Measurements from ENCODE around the gene ADCY4.

The ADCY4 gene

DNA sequence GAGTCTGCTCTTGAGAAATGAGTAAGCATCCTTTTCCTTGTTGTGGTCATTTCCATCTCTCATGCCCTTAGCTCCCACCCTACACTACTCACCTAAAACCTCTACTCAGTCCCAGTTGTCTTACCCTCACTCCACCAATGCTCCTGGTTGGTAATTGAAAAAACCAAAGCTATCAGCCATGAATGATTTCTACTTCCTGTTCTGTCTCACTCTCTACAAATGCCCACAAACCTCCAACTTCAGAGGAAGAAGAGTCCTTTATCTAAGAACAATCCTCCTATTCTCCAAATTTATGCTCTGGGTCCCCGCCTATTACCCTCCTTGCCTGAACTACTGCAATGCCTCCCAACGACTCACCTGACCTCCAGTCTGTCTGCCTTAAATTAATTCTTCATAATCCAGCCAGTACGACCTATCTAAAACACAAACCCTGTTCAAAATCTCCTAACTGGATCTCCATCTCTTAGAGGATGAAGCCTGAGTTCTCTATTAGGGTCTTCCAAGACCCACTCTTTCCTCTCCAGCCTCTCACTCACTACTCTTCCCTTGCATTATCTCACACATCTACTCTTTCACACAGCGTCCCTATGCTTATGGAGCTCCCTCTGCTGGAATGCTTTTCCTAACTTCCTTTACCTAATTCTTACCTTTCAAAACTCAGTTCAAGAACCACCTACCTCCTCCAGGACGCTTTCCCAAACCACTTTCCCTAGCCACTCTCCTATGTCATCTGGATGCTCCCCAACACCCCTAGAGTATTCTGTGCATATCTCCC lies 37.5 kb downstream of the ADCY4 start:
- H3K27ac ChIP-seq (ENCODE audit: insufficient read depth, low read depth, low read length, poor library complexity, severe bottlenecking), result no peak overlapping the region
- H3K9me3 ChIP-seq (ENCODE audit: control insufficient read depth, low read length), result no peaks in the 10 kb centered on the region
- peaks cover 7% of the 10 kb centered on the region for H3K4me1 ChIP-seq (ENCODE audit: control insufficient read depth, insufficient read depth, low read length)
- H3K27me3 ChIP-seq (ENCODE audit: control insufficient read depth, insufficient read depth, low read length, poor library complexity, severe bottlenecking), result no peaks in the 10 kb centered on the region
- 56 to 61% methylated on average over 5 of the region's 5 CpGs for WGBS, 2 experiments
- no peak overlapping the region for H3K4me3 ChIP-seq (ENCODE audit: insufficient read depth, low read depth, low read length)
- peaks cover 13% of the 10 kb centered on the region for H3K36me3 ChIP-seq (ENCODE audit: control insufficient read depth, insufficient read depth, low read length)

GRCh38 chr14:24296341-24297157 lies 38.3 kb downstream of the ADCY4 start:
- 68 to 71% methylated on average over 12 of the region's 12 CpGs for WGBS, 2 experiments
- Histone ChIP-seq H3K27me3 (ENCODE audit: control insufficient read depth, insufficient read depth, low read length, poor library complexity, severe bottlenecking) (no peaks in the 10 kb centered on the region), H3K9me3 (ENCODE audit: control insufficient read depth, low read length) (no peaks in the 10 kb centered on the region), H3K27ac (ENCODE audit: insufficient read depth, low read depth, low read length, poor library complexity, severe bottlenecking) (no peak overlapping the region), H3K36me3 (ENCODE audit: control insufficient read depth, insufficient read depth, low read length) (peaks cover 5% of the 10 kb centered on the region), H3K4me3 (ENCODE audit: insufficient read depth, low read depth, low read length) (no peak overlapping the region), H3K4me1 (ENCODE audit: control insufficient read depth, insufficient read depth, low read length) (peaks cover 7% of the 10 kb centered on the region)

- Histone ChIP-seq H3K9me3 (ENCODE audit: control insufficient read depth, low read length) (no peaks in the 10 kb centered on the region), H3K27ac (ENCODE audit: insufficient read depth, low read depth, low read length, poor library complexity, severe bottlenecking) (no peak overlapping the region), H3K4me3 (ENCODE audit: insufficient read depth, low read depth, low read length) (no peak overlapping the region), H3K36me3 (ENCODE audit: control insufficient read depth, insufficient read depth, low read length) (peaks cover 5% of the 10 kb centered on the region), H3K27me3 (ENCODE audit: control insufficient read depth, insufficient read depth, low read length, poor library complexity, severe bottlenecking) (no peaks in the 10 kb centered on the region), H3K4me1 (ENCODE audit: control insufficient read depth, insufficient read depth, low read length) (no peaks in the 10 kb centered on the region)
- WGBS, 2 experiments, result 93 to 100% methylated on average over 1 of the region's 2 CpGs
Measured at GRCh38 chr14:24293525-24293924, 41.3 kb downstream of the ADCY4 start.

DNA sequence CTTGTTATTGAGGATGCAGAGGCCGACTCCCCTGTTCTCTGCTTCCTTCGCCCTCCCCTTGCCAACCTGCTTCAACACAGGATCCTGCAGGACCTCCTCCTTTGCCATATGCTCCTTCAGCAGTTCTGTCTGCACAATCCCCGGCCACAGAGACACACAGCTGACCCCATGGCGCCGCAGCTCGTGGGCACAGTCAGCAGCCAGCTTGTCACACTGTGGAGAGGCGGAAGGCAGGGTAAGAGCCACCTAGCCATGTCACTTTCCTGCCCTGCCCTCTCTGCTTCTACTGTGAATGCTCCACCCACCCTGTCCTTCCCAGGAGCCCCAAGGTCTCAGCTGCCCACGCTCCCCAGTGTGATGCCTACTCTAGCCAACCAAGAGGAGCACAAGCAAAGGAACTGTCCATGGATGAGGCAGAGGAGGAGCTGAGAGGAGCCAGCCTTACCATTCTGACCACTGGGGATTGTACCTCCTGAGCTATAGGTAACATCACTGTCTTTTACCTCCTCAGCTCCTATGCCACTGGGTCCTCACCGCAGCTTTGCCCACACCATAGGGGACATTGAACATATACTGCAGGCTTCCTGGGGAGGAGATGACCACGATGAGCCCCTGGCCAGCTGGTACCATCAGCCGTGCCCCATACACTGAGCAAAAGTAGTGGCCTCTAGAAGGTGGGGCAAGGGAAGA lies 42.6 kb downstream of the ADCY4 start:
- H3K36me3 ChIP-seq (ENCODE audit: control insufficient read depth, insufficient read depth, low read length), result peaks cover 5% of the 10 kb centered on the region
- no peak overlapping the region for H3K4me3 ChIP-seq (ENCODE audit: insufficient read depth, low read depth, low read length)

DNA sequence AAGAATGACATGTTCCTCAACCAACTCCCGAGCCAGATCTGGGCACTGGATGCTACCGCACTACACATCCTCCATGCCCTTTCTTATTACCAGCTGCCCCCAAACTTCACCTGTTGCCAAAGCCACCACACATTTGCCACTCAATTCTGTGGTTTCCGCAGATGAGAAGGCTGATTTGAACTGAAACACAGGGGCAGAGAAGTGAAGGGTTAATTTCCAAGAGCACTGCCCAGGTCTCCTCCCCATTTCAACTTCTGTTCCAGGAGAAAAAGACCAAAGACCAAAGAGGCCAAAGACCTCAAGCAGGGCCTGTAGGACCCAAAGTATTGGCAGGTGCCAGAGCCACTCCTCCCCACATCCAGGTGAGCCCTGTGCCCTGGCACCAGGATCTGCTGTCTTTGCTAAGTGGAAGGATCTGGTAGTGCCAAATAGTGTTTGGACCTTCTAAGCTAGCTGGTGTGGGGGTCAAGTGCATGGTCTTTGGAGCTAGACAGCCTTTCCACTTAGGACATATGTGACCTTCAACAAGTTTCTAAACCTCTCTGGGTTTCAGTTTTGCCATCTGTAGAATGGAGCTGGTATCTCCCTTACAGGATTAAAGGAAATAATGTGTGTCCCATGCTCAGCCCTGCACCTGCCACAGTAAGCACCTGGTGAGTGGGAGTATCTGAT lies 43.3 kb downstream of the ADCY4 start:
- Histone ChIP-seq H3K27me3 (ENCODE audit: control insufficient read depth, insufficient read depth, low read length, poor library complexity, severe bottlenecking) (no peaks in the 10 kb centered on the region), H3K9me3 (ENCODE audit: control insufficient read depth, low read length) (no peaks in the 10 kb centered on the region), H3K4me3 (ENCODE audit: insufficient read depth, low read depth, low read length) (no peak overlapping the region), H3K4me1 (ENCODE audit: control insufficient read depth, insufficient read depth, low read length) (no peaks in the 10 kb centered on the region), H3K27ac (ENCODE audit: insufficient read depth, low read depth, low read length, poor library complexity, severe bottlenecking) (no peak overlapping the region), H3K36me3 (ENCODE audit: control insufficient read depth, insufficient read depth, low read length) (peaks cover 5% of the 10 kb centered on the region)
- 94 to 96% methylated on average over 3 of the region's 3 CpGs for WGBS, 2 experiments

More for the DNA sequence above, 42.6 kb downstream of the ADCY4 start:
- Histone ChIP-seq H3K27ac (ENCODE audit: insufficient read depth, low read depth, low read length, poor library complexity, severe bottlenecking) (no peak overlapping the region), H3K27me3 (ENCODE audit: control insufficient read depth, insufficient read depth, low read length, poor library complexity, severe bottlenecking) (no peaks in the 10 kb centered on the region), H3K4me1 (ENCODE audit: control insufficient read depth, insufficient read depth, low read length) (no peaks in the 10 kb centered on the region), H3K9me3 (ENCODE audit: control insufficient read depth, low read length) (no peaks in the 10 kb centered on the region)
- WGBS, 2 experiments, result 93 to 94% methylated on average over 11 of the region's 11 CpGs

DNA sequence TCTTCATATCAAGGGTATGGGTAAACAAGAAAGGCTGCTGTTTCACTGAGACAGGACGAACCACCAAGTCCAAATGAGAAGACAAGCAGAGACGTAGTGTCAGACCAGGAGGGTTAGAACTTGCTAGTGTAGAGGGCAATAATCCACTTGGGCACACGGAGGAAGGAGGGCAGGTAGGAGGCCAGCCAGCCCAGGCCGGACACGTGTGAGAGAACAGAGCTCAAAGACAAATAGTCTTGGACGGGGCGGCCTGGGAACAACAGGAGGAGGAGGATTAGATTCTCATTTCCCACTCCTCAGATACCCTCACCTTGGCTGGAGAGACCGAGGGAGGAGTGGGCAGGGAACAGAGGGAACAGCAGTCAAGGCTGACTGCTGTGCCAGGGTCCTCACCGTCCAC lies 44.1 kb downstream of the ADCY4 start:
- Histone ChIP-seq H3K36me3 (ENCODE audit: control insufficient read depth, insufficient read depth, low read length) (no peaks in the 10 kb centered on the region), H3K27ac (ENCODE audit: insufficient read depth, low read depth, low read length, poor library complexity, severe bottlenecking) (no peak overlapping the region)

GRCh38 chr14:24289649-24290280 lies 45.1 kb downstream of the ADCY4 start:
- H3K27me3 ChIP-seq (ENCODE audit: control insufficient read depth, insufficient read depth, low read length, poor library complexity, severe bottlenecking), result no peaks in the 10 kb centered on the region
- H3K9me3 ChIP-seq (ENCODE audit: control insufficient read depth, low read length), result no peaks in the 10 kb centered on the region
- no peaks in the 10 kb centered on the region for H3K36me3 ChIP-seq (ENCODE audit: control insufficient read depth, insufficient read depth, low read length)
- no peak overlapping the region for H3K27ac ChIP-seq (ENCODE audit: insufficient read depth, low read depth, low read length, poor library complexity, severe bottlenecking)
- 75 to 80% methylated on average over 6 of the region's 6 CpGs for WGBS, 2 experiments
- H3K4me3 ChIP-seq (ENCODE audit: insufficient read depth, low read depth, low read length), result no peak overlapping the region
- H3K4me1 ChIP-seq (ENCODE audit: control insufficient read depth, insufficient read depth, low read length), result no peaks in the 10 kb centered on the region

More for the DNA sequence above, 44.1 kb downstream of the ADCY4 start:
- Histone ChIP-seq H3K9me3 (ENCODE audit: control insufficient read depth, low read length) (no peaks in the 10 kb centered on the region), H3K4me3 (ENCODE audit: insufficient read depth, low read depth, low read length) (no peak overlapping the region), H3K27me3 (ENCODE audit: control insufficient read depth, insufficient read depth, low read length, poor library complexity, severe bottlenecking) (no peaks in the 10 kb centered on the region), H3K4me1 (ENCODE audit: control insufficient read depth, insufficient read depth, low read length) (no peaks in the 10 kb centered on the region)
- WGBS, 2 experiments, result 93 to 94% methylated on average over 8 to 9 of the region's 9 CpGs

DNA sequence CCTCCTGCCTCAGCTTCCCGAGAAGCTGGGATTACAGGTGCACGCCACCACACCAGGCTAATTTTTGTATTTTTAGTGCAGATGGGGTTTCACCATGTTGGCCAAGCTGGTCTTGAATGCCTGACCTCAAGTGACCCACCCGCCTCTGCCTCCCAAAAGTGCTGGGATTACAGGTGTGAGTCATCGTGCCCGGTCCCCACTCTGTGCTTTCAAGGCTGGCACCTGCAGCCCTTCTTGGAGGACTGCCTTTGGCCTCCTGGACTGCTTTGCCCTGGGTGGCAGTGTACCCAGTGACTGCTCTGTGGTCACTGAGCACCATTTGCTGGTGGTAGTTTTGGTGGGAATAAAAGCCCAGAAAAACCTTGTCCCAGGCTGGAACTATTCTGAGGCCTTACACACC lies 47.9 kb downstream of the ADCY4 start:
- Histone ChIP-seq H3K27ac (ENCODE audit: insufficient read depth, low read depth, low read length, poor library complexity, severe bottlenecking) (no peak overlapping the region), H3K27me3 (ENCODE audit: control insufficient read depth, insufficient read depth, low read length, poor library complexity, severe bottlenecking) (no peaks in the 10 kb centered on the region), H3K36me3 (ENCODE audit: control insufficient read depth, insufficient read depth, low read length) (no peaks in the 10 kb centered on the region), H3K4me1 (ENCODE audit: control insufficient read depth, insufficient read depth, low read length) (no peaks in the 10 kb centered on the region), H3K4me3 (ENCODE audit: insufficient read depth, low read depth, low read length) (no peak overlapping the region), H3K9me3 (ENCODE audit: control insufficient read depth, low read length) (no peaks in the 10 kb centered on the region)
- 88 to 94% methylated on average over 5 of the region's 5 CpGs for WGBS, 2 experiments

DNA sequence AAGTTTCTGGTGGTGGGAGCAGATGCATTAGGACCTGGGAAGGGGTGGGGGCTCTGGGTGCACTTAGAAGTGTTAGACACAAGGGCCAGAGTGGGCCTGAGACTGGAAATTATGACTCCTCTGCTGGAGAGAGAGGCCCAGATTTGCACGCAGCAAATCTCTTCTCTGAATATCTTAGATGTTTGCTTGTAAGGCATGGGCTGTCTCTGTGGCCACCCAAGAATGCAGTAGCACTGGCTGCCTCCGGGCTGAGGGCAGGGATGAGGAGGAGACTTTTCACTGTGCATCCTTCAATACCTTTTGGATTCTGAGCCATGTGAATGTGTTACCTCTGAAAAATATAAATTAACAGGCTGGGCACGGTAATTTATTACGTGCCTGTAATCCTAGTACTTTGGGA lies 49.5 kb downstream of the ADCY4 start:
- Histone ChIP-seq H3K4me3 (ENCODE audit: insufficient read depth, low read depth, low read length) (no peak overlapping the region), H3K27ac (ENCODE audit: insufficient read depth, low read depth, low read length, poor library complexity, severe bottlenecking) (no peak overlapping the region), H3K9me3 (ENCODE audit: control insufficient read depth, low read length) (no peaks in the 10 kb centered on the region), H3K4me1 (ENCODE audit: control insufficient read depth, insufficient read depth, low read length) (no peaks in the 10 kb centered on the region), H3K27me3 (ENCODE audit: control insufficient read depth, insufficient read depth, low read length, poor library complexity, severe bottlenecking) (no peaks in the 10 kb centered on the region), H3K36me3 (ENCODE audit: control insufficient read depth, insufficient read depth, low read length) (no peaks in the 10 kb centered on the region)
- WGBS, 2 experiments, result 92 to 95% methylated on average over 4 of the region's 4 CpGs
